Esophagus squamous epithelium (tissue), 5 donors: ENCODE data around the gene MON1B. TPM values are rescaled to one million over a fixed set of nuclear protein-coding genes. Genes with fewer than 3 reads are reported as not detected.

Experiments
- DNase-seq: peaks from one replicate; lab custom pipeline; 2025; lab: John Stamatoyannopoulos, UW
- H3K27ac ChIP-seq, 4 donors: fragments of 200-600 bp; sonication (generic); one replicate each; pipeline ENCODE4 v1.5.1; 2016 to 2019; ENCODE audit warnings: mild to moderate bottlenecking in 1 of 4
- H3K27me3 ChIP-seq, 4 donors: fragments of 200-600 bp; sonication (generic); 1 replicate in 3 of 4; 2 replicates in 1 of 4; pipeline versions ENCODE4 v1.5.1 to v1.6.0; 2017 to 2021; ENCODE audit warnings: antibody characterized with exemption in 1 of 4
- H3K36me3 ChIP-seq, 3 donors: fragments of 200-600 bp; sonication (generic); one replicate each; pipeline ENCODE4 v1.5.1; 2016 to 2019
- H3K4me1 ChIP-seq, 3 donors: fragments of 200-600 bp; sonication (generic); one replicate each; pipeline ENCODE4 v1.5.1; 2017 to 2019
- H3K4me3 ChIP-seq, 4 donors: fragments of 200-600 bp; sonication (generic); 1 replicate in 3 of 4; 2 replicates in 1 of 4; pipeline ENCODE4 v1.5.1; 2016 to 2019; ENCODE audit warnings: mild to moderate bottlenecking in 2 of 4, moderate library complexity in 1 of 4
- H3K9me3 ChIP-seq, 3 donors: fragments of 200-600 bp; sonication (generic); one replicate each; pipeline ENCODE4 v1.5.1; 2016 to 2019
- POLR2A ChIP-seq, 4 donors: fragments of 450-650 bp; IDR thresholded peaks; one replicate each; pipeline ENCODE4 v1.6.1; 2017; ENCODE audit warnings: antibody characterized with exemption in 4 of 4, mild to moderate bottlenecking in 4 of 4, moderate library complexity in 3 of 4
- WGBS, 2 donors: methylation state at CpG; one replicate each; pipeline ENCODE4 v1.1.5; 2018; 5-methylcytosine and 5-hydroxymethylcytosine counted together
- intact Hi-C: fragments of 100-400 bp; cut with DNase I; formaldehyde crosslinking; loops from one replicate; pipeline ENCODE4 v1.15.0; 2022
- total RNA-seq, 4 donors: library from RNA; depleted of rRNA; stranded (reverse); fragments of >200 nt; gene quantifications; one replicate each; pipeline ENCODE4 v1.1.0, GENCODE V29; 2016
- TF ChIP-seq, protein P1 (sequence below), 6 experiments: fragments of 450-650 bp in 4 of 6; fragments of 200-600 bp in 2 of 6; sonication (generic) in 2 of 6; IDR thresholded peaks; one replicate each; pipeline ENCODE4 v1.5.1; 2016 to 2019; ENCODE audit warnings: antibody characterized with exemption in 6 of 6, mild to moderate bottlenecking in 4 of 6, moderate library complexity in 4 of 6
- donor health status: DM: yes; HTN: yes; CAD: no.

Gene MON1B
- total RNA-seq, 4 donors from 2014 or later: 11.8 to 25.9 (median 19.0) TPM

DNA sequence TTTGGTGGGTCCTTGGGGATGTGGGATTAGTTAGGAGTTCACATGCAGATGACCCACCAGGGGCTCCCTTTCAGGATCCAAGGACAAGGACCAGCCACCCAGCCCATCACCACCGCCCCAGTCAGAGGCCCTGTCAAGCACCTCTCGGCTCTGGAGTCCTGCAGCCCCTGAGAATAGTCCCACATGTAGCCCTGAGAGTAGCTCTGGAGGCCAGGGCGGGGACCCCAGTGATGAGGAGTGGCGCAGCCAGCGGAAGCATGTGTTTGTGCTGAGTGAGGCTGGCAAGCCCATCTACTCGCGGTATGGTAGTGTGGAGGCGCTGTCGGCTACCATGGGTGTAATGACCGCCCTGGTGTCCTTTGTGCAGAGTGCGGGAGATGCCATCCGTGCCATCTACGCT is 2.4 kb downstream of the MON1B start:
- Histone ChIP-seq H3K9me3 (no peaks in the 10 kb centered on the region), H3K36me3 (peaks cover 32 to 56% (median 35%) of the 10 kb centered on the region in 3 donors), H3K4me3 (no peak overlapping the region), H3K27me3 (no peaks in the 10 kb centered on the region), H3K4me1 (peaks cover 0 to 36% (median 9%) of the 10 kb centered on the region in 3 donors), H3K27ac (no peak overlapping the region)
- intact Hi-C loops: no loop called here
- TF ChIP-seq, protein P1, sequence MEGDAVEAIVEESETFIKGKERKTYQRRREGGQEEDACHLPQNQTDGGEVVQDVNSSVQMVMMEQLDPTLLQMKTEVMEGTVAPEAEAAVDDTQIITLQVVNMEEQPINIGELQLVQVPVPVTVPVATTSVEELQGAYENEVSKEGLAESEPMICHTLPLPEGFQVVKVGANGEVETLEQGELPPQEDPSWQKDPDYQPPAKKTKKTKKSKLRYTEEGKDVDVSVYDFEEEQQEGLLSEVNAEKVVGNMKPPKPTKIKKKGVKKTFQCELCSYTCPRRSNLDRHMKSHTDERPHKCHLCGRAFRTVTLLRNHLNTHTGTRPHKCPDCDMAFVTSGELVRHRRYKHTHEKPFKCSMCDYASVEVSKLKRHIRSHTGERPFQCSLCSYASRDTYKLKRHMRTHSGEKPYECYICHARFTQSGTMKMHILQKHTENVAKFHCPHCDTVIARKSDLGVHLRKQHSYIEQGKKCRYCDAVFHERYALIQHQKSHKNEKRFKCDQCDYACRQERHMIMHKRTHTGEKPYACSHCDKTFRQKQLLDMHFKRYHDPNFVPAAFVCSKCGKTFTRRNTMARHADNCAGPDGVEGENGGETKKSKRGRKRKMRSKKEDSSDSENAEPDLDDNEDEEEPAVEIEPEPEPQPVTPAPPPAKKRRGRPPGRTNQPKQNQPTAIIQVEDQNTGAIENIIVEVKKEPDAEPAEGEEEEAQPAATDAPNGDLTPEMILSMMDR (IDR thresholded peaks at IDR 0.05): no peak
- no peak for TF ChIP-seq POLR2A (IDR thresholded peaks at IDR 0.05)
- 93 to 100% methylated on average over 3 to 4 of the region's 13 CpGs for WGBS, 2 donors
- no peak for DNase-seq

DNA sequence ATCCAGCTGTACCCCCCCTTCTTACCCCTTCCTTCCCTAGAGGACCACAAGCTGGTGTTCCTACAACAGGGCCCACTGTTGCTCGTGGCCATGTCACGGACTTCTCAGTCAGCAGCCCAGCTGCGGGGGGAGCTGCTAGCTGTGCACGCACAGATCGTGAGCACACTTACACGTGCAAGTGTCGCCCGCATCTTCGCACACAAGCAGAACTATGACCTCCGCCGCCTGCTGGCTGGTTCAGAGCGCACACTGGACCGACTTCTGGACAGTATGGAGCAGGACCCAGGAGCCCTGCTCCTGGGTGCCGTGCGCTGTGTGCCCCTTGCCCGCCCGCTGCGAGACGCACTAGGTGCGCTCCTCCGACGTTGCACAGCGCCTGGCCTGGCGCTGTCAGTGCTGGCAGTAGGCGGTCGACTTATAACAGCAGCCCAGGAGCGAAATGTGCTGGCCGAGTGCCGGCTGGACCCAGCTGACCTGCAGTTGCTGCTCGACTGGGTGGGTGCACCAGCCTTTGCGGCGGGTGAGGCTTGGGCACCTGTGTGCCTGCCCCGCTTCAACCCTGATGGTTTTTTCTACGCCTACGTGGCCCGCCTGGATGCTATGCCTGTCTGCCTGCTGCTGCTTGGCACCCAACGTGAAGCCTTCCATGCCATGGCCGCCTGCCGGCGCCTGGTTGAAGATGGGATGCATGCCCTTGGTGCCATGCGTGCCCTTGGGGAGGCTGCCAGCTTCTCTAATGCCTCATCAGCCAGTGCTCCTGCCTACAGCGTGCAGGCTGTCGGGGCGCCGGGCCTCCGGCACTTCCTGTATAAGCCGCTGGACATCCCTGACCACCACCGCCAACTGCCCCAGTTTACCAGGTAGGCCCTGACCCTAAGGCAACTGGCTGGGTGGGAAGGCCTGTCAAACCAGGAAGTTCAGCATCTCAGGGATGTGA is 3.6 kb downstream of the MON1B start:
- intact Hi-C loops: no loop called here
- WGBS, 2 donors: 97 to 98% methylated on average over 18 to 31 of the region's 48 CpGs
- TF ChIP-seq POLR2A (IDR thresholded peaks at IDR 0.05): no peak
- TF ChIP-seq, protein P1 (IDR thresholded peaks at IDR 0.05): no peak

DNA sequence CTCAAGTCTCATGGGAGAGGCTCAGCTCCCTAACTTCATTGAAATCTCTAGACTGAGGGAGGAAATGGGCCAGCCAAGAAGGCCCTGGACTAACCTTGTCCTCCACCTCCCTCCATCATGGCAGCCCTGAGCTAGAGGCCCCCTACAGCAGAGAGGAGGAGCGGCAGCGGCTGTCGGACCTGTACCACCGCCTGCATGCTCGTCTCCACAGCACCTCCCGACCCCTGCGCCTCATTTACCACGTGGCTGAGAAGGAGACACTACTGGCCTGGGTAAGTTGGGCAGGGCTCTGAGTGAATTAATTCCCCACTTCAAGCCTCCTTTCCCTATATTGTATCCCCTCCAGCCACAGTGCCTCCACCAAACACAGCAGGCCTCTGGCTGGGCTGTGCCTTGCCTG is 4.4 kb downstream of the MON1B start:
- no peak for DNase-seq
- intact Hi-C loops: no loop called here
- Histone ChIP-seq H3K27me3 (no peaks in the 10 kb centered on the region), H3K4me3 (no peak overlapping the region), H3K4me1 (peaks cover 0 to 25% (median 9%) of the 10 kb centered on the region in 3 donors), H3K36me3 (peaks cover 39 to 77% (median 45%) of the 10 kb centered on the region in 3 donors), H3K27ac (no peak overlapping the region), H3K9me3 (no peaks in the 10 kb centered on the region)
- WGBS, 2 donors: 60 to 85% methylated on average over 1 to 3 of the region's 8 CpGs
- TF ChIP-seq, protein P1 (IDR thresholded peaks at IDR 0.05): no peak
- no peak for TF ChIP-seq POLR2A (IDR thresholded peaks at IDR 0.05)

More for the DNA sequence above, 3.6 kb downstream of the MON1B start:
- Histone ChIP-seq H3K27me3 (no peaks in the 10 kb centered on the region), H3K4me3 (no peak overlapping the region), H3K27ac (no peak overlapping the region), H3K4me1 (peaks cover 0 to 33% (median 9%) of the 10 kb centered on the region in 3 donors), H3K9me3 (no peaks in the 10 kb centered on the region), H3K36me3 (peaks cover 39 to 68% (median 45%) of the 10 kb centered on the region in 3 donors)
- DNase-seq: no peak

DNA sequence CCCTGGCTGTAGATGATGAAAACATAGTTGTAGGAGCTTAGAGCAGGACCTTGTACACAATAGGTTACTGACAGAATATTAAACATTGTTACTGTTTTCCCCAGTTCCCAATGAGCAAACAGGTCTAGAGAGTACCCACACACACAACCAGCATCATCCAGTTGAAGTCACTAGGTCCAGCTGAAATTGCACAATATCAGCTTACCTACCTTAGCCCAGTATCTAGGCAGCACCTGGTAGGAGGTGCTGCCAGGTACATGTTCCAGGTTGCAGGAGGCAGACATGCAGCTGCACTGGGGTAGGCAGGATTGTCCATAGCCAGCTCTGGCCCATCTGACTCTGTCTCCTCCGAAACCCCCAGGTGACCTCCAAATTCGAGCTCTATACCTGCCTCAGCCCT is 6.8 kb downstream of the MON1B start:
- Histone ChIP-seq H3K27ac (no peak overlapping the region), H3K36me3 (peaks cover 39 to 88% (median 45%) of the 10 kb centered on the region in 3 donors), H3K27me3 (no peaks in the 10 kb centered on the region), H3K4me3 (no peak overlapping the region), H3K4me1 (peaks cover 0 to 11% (median 0%) of the 10 kb centered on the region in 3 donors), H3K9me3 (no peaks in the 10 kb centered on the region)
- DNase-seq: no peak
- WGBS, 2 donors: 90% methylated on average over 2 of the region's 2 CpGs; no CpG with 5 or more reads in 1 of the 2 donors
- no peak for TF ChIP-seq POLR2A (IDR thresholded peaks at IDR 0.05)
- TF ChIP-seq, protein P1 (IDR thresholded peaks at IDR 0.05): no peak
- intact Hi-C loops: no loop called here

DNA sequence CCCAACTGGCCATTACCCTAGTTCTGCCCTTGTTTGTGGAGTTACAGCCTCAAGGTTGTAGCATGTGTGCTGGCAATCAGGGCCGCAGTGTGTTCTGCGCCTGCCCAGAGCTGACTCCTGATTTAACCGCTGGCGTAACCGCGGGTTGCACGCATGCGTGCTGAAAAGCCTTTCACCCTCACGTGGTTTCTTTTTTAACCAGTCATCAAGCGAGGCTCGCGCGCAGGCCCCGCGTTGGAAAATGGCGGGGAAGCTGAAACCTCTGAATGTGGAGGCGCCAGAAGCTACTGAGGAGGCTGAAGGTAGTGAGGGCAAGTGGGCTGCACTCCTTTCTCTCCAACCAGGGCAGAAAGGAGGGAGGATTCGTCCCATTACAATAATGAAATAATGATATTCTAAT is 8.2 kb downstream of the MON1B start, which contains the start of gene SYCE1L:
Gene SYCE1L (plus strand): TSS at position 198 of the 400 bp plus-strand sequence. CDS start 44 bp downstream, at position 242.
- TF ChIP-seq, protein P1 (IDR thresholded peaks at IDR 0.05): no peak
- no peak for TF ChIP-seq POLR2A (IDR thresholded peaks at IDR 0.05)
- Histone ChIP-seq H3K4me3 (no peak within 1 kb of the TSS), H3K27me3 (no peaks in the 10 kb centered on the region), H3K27ac (no peak within 1 kb of the TSS), H3K36me3 (peaks cover 39 to 73% (median 42%) of the 10 kb centered on the region in 3 donors), H3K9me3 (no peaks in the 10 kb centered on the region), H3K4me1 (no peaks in the 10 kb centered on the region)
- intact Hi-C loops: no loop called here
- no peak for DNase-seq
- WGBS, 2 donors: 93 to 96% methylated on average over 2 to 12 of the region's 18 CpGs
